Erythroblast (primary cell): ENCODE data around the gene GALNT16.

ENCODE experiments used
- GATA1 ChIP-seq: IDR thresholded peaks from 2 replicates; pipeline ENCODE4 v1.6.1; 2011; ENCODE audit warnings: low read depth, mild to moderate bottlenecking, control low read depth, low read length, moderate library complexity
- POLR2A ChIP-seq: IDR thresholded peaks from 2 replicates; pipeline ENCODE4 v1.6.1; 2011; ENCODE audit warnings: mild to moderate bottlenecking, low read length

DNA sequence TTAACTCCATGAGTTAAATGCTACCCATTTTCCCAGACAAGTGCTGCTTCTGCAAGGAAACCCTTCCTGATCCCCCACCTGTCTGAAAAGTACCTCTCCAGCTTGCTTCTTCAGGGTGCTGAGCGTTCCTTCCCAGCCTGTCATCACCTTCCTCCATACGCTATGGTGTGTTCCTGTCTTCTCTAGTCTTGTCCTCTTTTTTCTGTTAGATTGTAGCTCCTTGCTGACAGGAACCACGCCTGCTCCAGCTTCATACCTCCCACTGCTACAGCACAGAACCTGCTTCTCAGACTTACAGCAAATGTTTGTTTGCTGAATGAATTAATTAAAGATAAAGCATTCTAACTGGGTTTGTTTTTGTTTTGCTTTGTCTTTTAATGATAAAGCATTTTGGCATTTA, 99.0 kb downstream of the GALNT16 start:
- TF ChIP-seq POLR2A: no peak
- no peak for TF ChIP-seq GATA1
